GM18502 (cell line): Measurements from ENCODE around the gene RASSF10.

Experiments
- ATAC-seq: cut with Tn5 transposase; IDR thresholded peaks from one replicate; pipeline ENCODE4 v1.9.1; 2021; ENCODE audit warnings: mild to moderate bottlenecking; ENCODE audit not compliant: unreplicated experiment, poor library complexity

The RASSF10 gene

DNA sequence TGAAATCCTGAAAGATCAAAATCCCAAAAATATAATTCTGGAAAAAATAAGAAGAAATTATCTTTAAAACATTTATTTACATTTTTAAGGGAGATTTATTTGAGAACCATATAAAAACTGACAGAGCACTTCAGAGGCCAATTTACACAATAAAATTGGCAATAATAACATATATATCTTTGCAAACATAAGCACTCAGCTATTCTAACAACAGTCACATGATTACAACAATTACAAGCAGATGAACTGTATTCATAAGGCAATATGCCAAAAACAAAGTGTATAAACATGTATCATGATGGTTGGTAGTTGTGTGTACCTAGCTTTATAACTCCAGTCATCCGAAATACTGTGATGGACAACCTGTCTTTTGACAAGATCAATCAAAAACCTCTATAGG lies 17.7 kb upstream of the RASSF10 start:
- no peak for ATAC-seq

GRCh38 chr11:12993626-12994025 lies 15.5 kb upstream of the RASSF10 start:
- ATAC-seq: no peak

DNA sequence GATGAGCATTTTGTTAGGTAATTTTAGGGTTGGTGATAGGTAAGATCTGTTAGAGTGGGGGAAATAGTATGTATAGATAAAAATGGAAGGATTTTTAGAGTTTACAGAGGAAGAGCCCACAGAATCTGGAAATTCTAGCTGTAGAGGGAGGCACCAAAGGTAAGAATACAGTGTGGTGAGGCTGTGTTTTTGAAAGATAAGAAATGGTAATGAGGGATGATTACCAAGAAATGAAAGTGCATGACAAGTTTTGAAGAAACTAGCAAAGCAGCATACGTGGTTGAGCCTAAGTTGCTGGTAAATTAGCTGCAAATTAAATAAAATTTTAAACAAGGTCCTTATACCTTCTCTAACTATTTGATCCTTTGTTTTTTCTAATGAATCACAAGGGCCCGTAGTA lies 14.6 kb upstream of the RASSF10 start:
- no peak for ATAC-seq

DNA sequence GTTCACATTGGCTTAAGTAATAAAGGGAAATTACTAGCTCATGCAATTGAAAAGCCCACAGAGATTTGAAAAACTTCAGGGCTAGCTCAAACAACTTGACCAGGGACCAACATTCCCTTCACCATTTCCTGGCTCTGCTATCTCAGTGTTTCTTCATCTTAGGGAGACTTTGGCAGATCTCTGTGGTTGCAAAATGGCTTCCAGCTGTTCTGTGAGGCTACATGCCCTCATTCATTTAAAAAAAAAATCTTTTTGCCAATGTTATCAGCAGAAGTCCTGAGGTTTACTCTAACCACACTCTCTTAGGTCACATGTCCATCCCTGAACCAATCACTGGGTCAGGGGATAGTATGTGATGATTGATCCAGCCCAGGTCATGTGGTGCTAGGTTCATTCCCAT lies 13.9 kb upstream of the RASSF10 start:
- ATAC-seq: no peak

DNA sequence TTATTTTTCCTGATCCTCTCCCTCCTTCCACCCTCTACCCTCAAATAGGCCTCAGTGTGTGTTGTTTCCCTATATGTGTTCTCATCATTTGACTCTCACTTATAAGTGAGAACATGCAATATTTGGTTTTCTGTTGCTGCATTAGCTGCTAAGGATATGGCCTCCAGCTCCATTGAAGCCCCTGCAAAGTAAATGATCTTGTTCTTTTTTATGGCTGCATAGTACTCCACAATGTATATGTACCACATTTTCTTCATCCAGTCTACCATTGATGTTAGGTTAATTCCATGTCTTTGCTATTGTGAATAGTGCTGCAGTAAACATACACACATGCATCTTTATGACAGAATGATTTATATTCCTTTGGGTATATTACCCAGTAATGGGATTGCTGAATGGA lies 13.3 kb upstream of the RASSF10 start:
- no peak for ATAC-seq

DNA sequence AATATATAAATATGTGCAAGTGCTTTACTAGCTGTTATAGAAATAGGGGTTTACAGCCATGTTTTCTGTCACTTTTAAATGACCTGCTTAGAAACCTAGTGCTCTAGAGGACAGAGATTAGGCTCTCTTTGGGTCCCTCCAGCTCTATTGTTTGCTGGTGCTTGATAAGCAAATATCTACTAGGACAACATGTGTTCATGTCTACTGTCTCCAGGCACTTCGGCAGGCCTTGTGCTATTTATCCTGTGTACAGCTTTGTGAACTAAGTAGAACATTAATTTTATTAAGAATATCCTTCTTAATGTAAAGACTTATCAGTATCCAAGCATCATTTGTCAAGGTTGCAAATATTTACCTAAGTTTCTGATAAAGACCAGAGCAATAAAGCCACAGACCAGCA lies 11.9 kb upstream of the RASSF10 start:
- ATAC-seq: no peak

GRCh38 chr11:12998336-12998735 lies 10.8 kb upstream of the RASSF10 start:
- ATAC-seq: no peak

- no peak for ATAC-seq
Observed at GRCh38 chr11:12999597-12999996, 9.5 kb upstream of the RASSF10 start.

GRCh38 chr11:13000116-13000515 lies 9.0 kb upstream of the RASSF10 start:
- no peak for ATAC-seq

GRCh38 chr11:13000721-13001120 lies 8.4 kb upstream of the RASSF10 start:
- ATAC-seq: no peak

DNA sequence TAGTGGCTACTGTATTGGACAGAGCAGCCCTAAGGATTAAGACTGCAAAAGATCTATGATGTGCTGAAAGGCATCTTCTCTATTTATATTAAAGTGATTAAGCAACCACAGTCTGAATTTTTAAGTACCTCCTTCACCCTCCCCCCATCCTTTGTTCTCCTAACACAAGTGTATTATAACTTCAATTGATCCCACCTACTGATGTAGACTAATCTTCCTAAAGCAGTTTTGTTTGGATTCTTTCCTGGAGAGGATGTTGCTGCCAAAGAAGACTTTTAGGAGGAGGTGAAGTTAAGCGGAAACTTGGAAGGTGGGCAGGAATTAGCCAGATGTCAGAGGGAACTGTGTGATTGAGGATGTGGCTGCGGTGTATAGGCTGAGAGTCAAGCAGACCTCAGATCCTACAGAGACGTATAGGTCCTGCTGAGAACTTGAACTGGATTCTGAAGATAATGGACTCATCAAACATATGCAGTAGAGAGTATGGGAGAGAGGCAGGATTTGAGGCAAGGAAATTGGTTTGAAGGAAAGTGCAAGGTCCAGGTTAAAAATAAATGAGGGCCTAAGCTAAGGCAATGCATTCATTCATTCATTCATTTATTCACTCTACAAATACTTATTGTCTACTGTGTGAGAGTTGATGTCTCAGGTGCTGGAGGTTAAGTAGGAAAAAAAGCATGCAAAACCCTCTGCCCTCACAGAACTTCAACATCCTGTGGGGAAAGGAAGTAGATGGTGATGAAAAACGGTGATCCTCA lies 5.2 kb upstream of the RASSF10 start:
- no peak for ATAC-seq

DNA sequence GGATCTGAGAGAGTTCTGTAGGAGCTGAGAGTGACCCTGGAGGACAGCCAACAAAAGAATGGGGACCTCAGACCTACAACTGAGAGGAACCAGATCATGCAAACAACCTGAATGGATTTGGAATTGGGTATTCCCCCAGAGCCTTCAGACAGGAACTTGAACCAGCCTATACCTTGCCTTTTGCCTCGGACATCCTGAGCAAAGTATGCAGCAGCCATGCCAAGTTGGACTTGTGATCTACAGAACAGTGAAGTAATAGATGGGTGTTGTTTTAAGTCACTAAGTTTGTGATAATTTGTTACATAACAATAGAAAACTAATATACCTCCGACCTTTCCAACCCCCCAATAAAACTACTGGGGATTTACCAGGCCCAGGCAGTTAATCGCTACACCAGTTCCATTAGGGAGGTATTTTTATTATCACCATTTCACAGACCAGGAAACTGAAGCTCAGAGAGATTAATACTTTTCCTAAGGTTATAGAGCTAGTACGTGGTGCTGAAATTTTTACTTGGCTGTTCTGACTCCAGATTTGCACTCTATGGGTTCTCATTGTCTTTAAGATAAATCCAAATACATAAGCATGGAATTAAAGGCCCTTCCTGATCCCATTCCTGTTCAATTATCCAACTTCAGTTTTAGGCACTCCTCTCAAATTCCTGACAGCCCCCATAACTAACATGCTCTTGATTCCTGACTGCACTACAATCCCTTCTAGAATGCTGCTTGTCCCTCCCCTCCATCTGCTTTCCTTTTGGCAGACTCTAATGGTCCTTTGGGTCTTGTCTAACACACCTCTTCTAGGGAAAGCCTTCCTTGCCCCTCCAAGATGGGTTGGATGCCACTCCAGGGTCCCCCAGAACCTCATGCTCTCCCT lies 1.7 kb upstream of the RASSF10 start:
- ATAC-seq: no peak

DNA sequence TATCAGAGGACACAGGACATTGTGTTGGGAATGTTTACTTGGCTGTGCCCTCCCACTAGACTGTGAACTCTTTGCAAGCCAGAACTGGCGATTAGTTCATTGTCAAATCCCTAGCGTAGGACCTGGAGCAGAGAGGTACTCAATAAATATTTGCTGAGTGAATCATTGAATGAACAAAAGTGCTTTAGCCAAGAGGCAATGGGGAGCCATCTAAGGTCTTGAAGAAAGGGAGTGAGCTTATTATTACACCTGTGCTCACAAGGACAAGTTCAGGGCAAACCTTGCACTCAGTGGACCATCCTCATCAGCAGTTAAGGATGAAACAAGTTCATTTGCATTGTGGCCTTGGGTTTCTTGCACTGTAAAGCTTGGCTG lies 1.1 kb upstream of the RASSF10 start:
- no peak for ATAC-seq

GRCh38 chr11:13009476-13009920 lies 382 bp downstream of the RASSF10 start:
- no peak for ATAC-seq

GRCh38 chr11:13009921-13010748 lies 1.0 kb downstream of the RASSF10 start:
- no peak for ATAC-seq

DNA sequence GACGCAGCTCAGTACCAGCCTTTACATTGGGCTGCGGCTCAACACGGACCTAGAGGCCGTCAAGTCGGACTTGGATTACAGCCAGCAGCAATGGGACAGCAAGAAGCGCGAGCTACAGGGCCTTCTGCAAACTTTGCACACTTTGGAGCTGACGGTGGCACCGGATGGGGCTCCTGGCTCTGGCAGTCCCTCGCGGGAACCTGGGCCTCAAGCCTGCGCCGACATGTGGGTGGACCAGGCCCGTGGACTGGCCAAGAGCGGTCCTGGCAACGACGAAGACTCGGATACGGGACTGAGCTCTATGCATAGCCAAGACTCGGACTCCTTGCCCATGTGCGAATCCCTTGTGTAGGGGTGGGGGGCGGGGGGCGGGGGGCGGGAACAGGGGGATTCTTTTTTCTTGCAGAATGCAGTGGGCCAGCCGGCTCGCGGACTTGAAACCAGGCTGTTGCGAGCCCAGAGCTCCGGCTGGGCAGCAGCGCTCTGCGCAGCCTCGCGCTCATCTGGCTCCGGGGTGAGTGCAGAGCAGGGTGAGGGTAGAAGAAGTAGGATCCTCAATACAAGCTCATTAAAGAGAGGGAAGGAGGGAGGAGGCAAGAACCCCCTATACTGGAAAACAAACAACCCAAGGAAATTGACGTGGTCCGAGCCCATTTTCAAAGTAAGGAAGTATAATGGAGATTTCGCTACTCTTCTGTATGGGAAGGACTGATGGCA lies 1.8 kb downstream of the RASSF10 start:
- no peak for ATAC-seq

GRCh38 chr11:13011466-13012055 lies 2.4 kb downstream of the RASSF10 start:
- no peak for ATAC-seq

DNA sequence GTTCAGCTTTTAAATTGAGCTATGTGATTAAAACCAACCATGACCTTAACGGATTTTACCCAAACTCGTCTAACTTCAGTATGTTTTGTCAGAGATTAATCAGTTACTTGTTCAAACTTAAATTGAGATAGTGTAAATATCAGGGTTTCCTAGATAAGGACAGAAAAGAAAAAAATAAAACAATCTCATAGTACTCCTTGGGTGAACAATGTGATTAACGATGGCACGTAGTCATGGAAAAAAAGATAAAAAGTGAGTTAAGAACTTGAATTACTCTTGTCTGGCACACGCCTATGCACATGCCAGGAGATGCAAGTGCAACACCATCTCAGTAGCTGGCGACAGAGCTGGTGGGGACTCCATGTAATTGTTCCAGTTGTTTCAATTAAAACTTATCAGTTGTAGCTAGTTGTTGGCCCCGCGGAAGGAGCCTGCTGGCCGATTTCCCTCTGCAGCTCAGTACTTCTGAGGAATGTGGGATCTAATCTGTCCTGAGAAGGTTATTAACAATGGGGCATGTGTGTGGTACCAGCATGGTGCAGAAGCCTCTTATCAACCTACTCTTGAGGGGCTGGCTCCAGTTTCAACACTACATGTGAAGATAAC lies 3.0 kb downstream of the RASSF10 start:
- ATAC-seq: no peak

DNA sequence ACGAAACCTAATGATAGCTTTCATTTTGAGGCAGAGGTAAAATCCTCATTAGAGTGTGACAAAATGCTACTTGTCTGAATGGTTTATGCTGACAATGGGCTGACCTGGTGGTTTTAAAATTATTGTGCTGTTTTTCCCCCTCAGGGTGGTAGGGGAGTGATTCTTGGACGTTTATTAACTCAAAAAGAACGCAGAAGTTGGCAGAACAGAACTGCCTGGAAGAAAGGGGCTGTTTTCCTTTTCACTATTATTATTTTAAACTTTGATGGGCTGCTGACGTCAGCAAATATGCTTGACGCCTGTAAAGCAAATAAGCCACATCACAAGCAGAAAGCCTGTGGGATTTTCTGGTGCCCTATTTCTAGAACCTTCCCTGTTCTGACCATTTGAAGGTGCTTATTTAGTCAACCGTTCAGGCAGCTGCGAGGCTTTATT lies 4.0 kb downstream of the RASSF10 start:
- ATAC-seq: no peak
